Calu3 (cell line): ENCODE data around the gene ZC3H12C. TPM values are rescaled to one million over a fixed set of nuclear protein-coding genes. Genes with fewer than 3 reads are reported as not detected.

Experiments
- BruUV-seq: library from RNA; stranded (reverse); fragments of 400-500 nt; replicated peaks from 2 replicates; lab custom pipeline; 2021; lab: Mats Ljungman, UMichigan
- CTCF ChIA-PET: fragments of 300-600 bp; sonication (Branson Sonifier 250); formaldehyde crosslinking; loops from one replicate; lab custom pipeline; 2022; ENCODE audit warnings: antibody characterized with exemption; lab: Charles Lee
- DNase-seq: peaks from one replicate; pipeline ENCODE4 v3.0.0; 2022
- H3K27ac Mint-ChIP-seq: one replicate; pipeline ENCODE4 v1.8.0; 2022; ENCODE audit warnings: mixed read lengths; ENCODE audit not compliant: unreplicated experiment
- H3K27me3 Mint-ChIP-seq: one replicate; pipeline ENCODE4 v1.8.0; 2022; ENCODE audit warnings: mixed read lengths; ENCODE audit not compliant: unreplicated experiment
- H3K36me3 Mint-ChIP-seq: one replicate; pipeline ENCODE4 v1.8.0; 2022; ENCODE audit warnings: mild to moderate bottlenecking, moderate library complexity, mixed read lengths; ENCODE audit not compliant: insufficient read depth, unreplicated experiment
- H3K4me1 Mint-ChIP-seq: one replicate; pipeline ENCODE4 v1.8.0; 2022; ENCODE audit warnings: mild to moderate bottlenecking, low read depth, mixed read lengths; ENCODE audit not compliant: unreplicated experiment
- H3K4me3 Mint-ChIP-seq: one replicate; pipeline ENCODE4 v1.8.0; 2022; ENCODE audit warnings: mild to moderate bottlenecking, low read depth, moderate library complexity, mixed read lengths; ENCODE audit not compliant: unreplicated experiment
- H3K9me3 Mint-ChIP-seq: one replicate; pipeline ENCODE4 v1.8.0; 2022; ENCODE audit warnings: low read depth, mixed read lengths; ENCODE audit not compliant: unreplicated experiment
- CTCF ChIP-seq: fragments of 200-600 bp; IDR thresholded peaks from one replicate; pipeline ENCODE4 v1.8.0; 2022; ENCODE audit warnings: antibody characterized with exemption; ENCODE audit not compliant: unreplicated experiment
- intact Hi-C: fragments of 100-400 bp; cut with micrococcal nuclease; formaldehyde crosslinking; loops from one replicate; pipeline ENCODE4 v1.10.0; 2022; ENCODE audit not compliant: unreplicated experiment
- total RNA-seq: library from RNA; stranded (reverse); gene quantifications from 2 replicates; pipeline ENCODE4 v1.2.3, GENCODE V29; 2022

ZC3H12C gene
- total RNA-seq, 1 experiment from 2014 or later: 14.1 TPM

DNA sequence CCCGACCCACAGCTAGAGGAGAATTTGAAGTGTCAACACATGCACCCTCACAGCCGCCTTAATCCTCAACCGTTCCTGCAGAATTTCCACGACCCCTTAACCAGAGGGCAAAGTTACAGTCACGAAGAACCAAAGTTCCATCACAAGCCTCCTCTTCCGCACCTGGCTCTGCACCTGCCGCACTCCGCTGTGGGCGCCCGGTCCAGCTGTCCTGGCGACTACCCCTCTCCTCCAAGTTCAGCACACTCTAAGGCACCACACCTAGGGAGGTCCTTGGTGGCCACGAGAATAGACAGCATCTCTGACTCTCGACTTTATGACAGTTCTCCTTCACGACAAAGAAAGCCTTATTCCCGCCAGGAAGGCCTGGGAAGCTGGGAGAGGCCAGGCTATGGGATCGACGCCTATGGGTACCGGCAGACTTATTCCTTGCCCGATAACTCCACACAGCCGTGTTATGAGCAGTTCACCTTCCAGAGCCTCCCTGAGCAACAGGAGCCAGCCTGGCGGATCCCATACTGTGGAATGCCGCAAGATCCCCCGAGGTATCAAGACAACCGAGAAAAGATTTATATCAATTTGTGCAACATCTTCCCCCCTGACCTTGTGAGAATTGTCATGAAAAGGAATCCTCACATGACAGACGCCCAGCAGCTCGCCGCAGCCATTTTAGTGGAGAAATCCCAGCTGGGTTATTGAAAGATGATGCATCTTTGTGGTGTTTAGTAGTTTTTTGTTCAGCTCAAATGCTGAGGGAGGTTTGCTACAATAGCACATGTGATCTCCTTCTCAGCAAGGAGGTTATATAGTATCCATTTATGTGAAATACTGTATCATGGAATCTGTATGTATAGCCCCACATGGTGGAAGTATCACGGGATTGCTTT lies 72.1 kb downstream of the ZC3H12C start:
- H3K36me3 Mint-ChIP-seq: no peaks in the 10 kb centered on the region
- no peak overlapping the region for H3K4me3 Mint-ChIP-seq
- intact Hi-C loops: no loop called here
- no peaks in the 10 kb centered on the region for H3K27me3 Mint-ChIP-seq
- H3K4me1 Mint-ChIP-seq: no peaks in the 10 kb centered on the region
- H3K9me3 Mint-ChIP-seq: no peaks in the 10 kb centered on the region
- no TSS peak for BruUV-seq
- no peak overlapping the region for H3K27ac Mint-ChIP-seq
- TF ChIP-seq CTCF: no peak
- DNase-seq: no peak
- CTCF ChIA-PET: no interaction called here

DNA sequence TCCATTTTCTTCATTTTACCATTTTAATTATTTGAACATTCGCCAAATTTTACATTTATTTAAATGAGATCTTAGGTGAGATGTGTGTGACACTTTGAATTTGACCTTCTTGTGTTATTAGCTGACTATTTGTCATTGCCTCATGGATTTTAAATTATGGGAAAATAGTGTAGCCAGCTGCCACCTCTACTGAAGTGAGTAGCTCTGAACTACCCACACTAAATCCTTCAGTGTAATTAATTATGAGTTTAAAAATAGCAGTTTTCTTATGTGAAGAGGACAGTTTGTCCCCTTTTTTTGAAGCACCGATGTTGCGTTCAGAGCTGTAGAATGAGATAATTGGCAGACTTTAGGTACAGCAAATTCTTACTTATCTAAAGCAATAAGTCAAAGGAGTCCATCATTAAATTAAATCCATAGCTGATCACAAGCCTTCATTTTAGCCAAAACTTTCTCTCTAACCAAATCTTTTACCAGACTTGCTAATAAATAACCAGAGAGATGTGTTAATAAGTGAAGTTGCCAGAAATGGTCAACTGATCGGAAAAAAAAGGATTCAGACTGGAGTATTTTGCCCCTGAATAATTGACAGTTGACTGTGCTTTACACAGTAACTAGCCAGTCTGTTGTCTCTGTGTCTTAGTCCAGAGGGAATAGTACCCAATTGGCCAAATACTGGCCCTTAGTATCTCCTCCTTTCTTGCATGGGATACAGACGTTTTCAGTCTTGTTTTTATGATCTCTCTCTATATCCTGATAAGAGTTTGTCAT lies 75.0 kb downstream of the ZC3H12C start:
- no peaks in the 10 kb centered on the region for H3K36me3 Mint-ChIP-seq
- no TSS peak for BruUV-seq
- no peaks in the 10 kb centered on the region for H3K27me3 Mint-ChIP-seq
- H3K4me1 Mint-ChIP-seq: no peaks in the 10 kb centered on the region
- no peak for DNase-seq
- no peak overlapping the region for H3K4me3 Mint-ChIP-seq
- H3K9me3 Mint-ChIP-seq: no peaks in the 10 kb centered on the region
- CTCF ChIA-PET: no interaction called here
- TF ChIP-seq CTCF: no peak
- H3K27ac Mint-ChIP-seq: no peak overlapping the region
- intact Hi-C loops: no loop called here

- Mint-ChIP-seq H3K36me3 (peaks cover 5% of the 10 kb centered on the region), H3K27ac (no peak overlapping the region), H3K4me1 (no peaks in the 10 kb centered on the region), H3K27me3 (no peaks in the 10 kb centered on the region), H3K9me3 (no peaks in the 10 kb centered on the region), H3K4me3 (no peak overlapping the region)
- no TSS peak for BruUV-seq
- TF ChIP-seq CTCF: no peak
- CTCF ChIA-PET: no interaction called here
- DNase-seq: no peak
- intact Hi-C loops: no loop called here
Observed at GRCh38 chr11:110169738-110170137, 76.5 kb downstream of the ZC3H12C start.

- CTCF ChIA-PET: no interaction called here
- Mint-ChIP-seq H3K27ac (no peak overlapping the region), H3K9me3 (no peaks in the 10 kb centered on the region), H3K27me3 (no peaks in the 10 kb centered on the region), H3K4me3 (no peak overlapping the region), H3K36me3 (peaks cover 5% of the 10 kb centered on the region), H3K4me1 (no peaks in the 10 kb centered on the region)
- intact Hi-C loops: no loop called here
- BruUV-seq: no TSS peak
- no peak for DNase-seq
- TF ChIP-seq CTCF: no peak
Observed at GRCh38 chr11:110172468-110173065, 79.4 kb downstream of the ZC3H12C start.
